Measurements from ENCODE around the gene TPRA1.

The TPRA1 gene

DNA sequence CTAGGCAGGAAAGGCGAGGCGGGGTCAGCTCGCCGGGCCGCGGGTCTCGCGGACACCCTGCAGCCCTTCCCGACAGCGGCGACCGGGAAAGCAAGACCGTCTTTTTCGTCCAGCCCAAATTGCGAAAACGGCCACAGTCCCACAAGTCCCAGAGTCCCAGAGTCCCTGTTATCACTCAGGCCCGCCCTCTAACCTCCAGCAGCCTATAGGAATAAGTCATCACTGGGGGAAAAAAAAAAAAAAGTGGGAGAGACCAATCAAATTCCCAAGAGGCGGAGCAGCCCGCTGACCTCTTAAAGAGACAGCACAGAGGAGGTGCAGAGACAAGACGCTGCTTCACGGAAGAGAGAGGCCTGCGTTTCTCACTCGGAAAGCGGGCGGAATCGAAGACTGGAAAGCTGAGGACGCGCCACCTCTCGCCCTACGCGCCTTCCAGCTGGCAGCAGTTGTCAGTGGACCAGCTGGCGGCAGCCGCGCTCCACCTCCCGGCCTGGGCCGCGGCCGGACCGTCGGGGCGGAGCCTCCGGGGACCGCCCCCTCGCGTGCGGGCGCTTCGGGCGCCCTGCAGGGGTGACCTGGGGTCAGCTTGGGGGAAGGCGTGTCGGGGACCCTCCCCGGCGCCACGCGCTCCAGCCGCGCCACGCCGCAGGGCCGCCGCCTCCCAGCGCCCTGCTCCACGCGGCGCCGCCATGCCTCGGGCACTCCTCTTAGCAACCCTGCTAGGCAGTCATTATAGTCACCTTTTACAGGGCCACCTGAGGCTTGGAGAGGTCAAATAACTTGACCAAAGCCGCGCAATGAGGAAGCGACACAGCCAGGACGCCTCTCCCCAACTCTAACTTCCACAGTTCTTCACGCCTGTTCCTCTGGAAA lies at the start of gene TPRA1:
TPRA1 (minus strand) TSS at position 141 of the 873 bp plus-strand sequence. CDS start 10,587 bp downstream, outside the sequence.
- DNase-seq = peak; percentile 86

DNA sequence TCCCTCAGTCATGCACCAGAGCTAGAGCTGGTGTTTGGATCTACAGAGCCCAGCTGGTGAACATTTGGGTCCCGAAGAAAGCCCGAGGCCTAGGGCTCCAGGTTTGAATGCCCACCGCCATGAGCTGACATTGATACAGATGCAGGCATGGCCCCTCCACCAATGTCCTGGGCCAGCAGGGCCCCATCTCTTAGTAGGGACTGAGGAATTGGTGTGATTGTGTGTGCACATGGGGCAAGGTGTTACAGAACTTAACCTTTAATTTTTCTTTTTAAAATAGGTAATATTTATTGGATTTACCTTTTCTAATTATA lies 49.5 kb upstream of the TPRA1 start:
- no peak for DNase-seq

DNA sequence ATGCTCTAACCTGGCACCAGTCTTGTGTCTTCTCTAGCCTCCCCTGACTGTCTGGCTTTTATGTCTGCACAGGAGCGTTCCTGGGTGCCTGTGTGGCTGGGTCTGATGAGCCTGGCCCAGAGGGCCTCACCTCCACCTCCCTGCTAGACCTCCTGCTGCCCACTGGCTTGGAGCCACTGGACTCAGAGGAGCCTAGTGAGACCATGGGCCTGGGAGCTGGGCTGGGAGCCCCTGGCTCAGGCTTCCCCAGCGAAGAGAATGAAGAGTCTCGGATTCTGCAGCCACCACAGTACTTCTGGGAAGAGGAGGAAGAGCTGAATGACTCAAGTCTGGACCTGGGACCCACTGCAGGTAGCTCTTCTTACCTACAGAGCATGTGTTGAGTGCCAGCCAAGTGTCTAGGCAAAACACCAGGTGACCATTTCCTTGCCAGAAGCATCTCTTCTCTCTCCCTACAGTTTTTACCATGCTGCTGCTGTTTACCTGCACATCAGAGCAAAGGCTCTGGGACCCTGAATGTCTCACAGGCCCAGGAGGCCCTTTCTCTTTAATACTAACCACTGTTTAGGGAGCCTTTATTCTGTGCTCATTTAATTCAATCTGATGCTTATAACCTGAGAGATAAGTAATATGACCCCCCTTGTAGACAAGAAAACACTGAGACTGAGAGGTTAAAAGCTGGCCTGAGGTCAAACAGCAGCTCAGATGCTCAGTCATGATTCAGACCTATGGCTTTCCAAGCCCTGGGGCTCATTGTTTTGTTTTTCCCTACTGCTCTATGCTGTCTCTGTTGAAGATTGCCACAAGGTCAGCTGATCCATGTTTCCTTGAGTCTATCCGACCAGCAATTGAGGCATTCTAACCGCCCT lies 48.9 kb upstream of the TPRA1 start:
- no peak for DNase-seq

DNA sequence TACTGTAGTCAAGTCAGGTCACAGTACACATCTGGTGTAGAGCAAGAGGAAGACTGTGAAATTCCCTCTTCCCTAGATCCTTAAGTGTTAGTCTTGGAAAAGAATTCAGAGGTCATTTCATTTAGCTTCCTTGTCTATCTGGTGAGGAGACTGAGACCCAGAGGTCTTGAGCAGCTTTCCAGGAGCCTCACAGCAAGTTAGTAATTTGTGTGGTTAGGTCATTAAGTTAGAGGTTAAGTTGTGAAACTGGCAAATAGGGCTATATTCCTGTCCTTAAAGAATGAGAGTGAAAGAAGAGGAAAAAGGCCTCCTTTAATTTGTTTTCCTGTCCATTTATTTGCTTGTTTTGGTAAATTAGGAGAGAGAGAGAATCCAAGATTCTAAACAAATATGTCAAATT lies 47.4 kb upstream of the TPRA1 start:
- no peak for DNase-seq

DNA sequence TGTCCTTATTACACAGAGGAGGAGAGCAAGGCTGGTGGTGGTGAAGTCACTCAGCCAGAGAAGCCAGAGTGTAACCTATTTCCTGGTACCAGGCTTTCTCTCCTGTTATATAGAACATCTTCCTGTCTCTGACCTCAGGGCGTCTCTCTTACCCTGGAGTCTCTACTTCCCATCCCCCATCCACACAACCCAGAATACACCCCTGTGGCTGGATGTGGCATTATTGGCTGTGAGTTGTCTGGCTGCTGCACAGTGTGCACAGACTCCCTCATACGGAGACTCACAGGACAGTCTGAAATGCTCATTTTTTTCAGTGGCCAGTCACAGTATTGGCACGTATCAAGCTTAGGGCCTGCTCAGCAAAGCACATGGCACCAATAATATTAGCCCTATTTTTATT lies 47.0 kb upstream of the TPRA1 start:
- no peak for DNase-seq

DNA sequence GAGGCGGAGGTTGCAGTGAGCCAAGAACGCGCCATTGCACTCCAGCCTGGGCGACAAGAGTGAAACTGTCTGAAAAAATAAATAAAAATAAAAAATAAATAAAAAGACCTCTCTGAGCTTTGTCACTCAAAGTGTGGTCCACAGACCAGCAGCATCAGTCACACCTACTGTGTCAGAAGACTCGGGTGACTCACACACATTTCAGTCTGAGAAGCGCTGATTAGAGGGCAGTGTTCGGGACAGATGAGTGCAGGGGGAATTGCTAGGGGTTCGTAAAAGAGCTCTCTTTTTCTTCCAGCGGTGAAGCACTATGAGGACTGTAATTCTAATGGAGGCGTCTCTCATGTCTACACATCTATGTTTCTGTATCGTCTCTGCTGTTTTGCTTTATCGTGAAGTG lies 44.1 kb upstream of the TPRA1 start:
- DNase-seq = no peak

DNA sequence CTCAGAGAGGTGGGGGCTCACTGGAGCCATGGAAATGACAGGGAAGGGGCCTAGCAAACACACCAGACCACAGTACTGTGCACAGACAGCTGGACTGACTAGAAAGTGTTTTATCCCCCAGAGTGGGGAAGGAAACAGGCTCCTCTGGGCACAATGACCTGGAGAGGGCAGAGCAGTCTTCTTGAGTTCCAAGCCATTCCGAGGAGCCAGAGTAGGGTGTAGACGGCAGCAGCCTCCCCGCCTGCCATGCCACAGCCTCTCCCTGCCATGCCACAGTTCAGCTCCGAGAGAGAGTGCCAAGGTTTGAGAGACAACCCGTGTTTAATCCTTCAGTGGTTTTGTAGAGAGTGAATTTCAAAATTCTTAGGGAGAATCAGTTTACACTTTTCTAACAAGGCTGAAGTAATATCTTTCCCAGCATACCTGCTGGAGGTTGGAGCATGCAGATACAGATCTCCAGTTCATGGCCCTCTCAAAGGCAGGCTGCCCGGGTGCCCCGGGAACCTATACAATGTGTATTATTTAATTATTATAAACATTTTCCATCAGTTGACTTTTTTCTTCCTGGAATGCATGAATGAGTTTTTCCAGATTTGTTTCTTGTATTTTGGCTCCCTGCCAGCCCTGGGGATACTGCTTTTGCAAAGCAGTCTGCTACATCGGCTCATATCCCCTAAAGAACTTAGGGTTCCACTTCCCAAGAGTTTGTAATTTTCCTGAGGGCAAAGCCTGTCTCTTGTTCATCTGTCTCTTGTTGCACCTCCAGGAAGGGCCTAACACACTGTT lies 41.7 kb upstream of the TPRA1 start:
- DNase-seq = no peak

DNA sequence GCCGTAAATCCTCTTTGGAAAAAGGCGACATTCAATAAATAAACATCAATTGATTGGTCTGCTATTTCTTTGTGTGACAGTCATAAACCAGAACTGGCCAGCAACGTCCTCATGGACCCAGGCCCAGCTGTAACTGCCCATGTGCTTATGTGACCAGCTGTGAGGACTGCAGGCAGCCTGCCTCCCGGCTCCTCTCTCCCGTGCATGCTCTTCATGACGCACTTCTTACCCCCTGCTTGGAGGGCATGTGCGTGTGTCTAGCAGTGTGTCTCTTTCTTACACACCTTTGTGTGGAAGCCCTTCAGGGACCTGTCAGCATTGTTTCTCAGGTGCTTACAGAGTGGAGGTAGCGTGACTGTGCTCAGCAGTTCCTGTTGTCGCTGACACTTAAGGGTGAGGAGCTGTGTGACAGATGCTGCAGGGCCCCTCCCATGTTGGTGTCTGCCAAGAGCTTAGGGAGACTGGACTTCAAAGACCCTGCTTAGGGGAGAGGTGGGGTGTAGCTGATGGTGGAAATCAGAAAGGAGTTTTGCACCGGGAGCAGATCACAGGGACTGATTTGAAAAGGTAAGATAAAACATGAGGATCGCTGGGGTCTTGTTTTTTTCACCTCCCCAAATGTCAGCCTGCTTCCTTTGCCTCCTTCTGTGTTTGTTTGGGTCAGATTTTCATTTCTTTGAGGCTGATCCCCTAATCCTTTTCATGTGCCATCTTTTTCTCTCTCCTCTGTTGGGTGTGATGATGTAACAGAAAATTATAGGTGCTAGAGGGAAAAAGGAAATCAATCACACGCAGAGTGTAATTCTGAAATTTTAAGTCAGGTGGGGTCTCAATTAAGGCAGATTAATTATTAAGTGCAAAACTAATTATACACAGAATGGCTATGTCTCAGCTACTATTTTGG lies 40.5 kb upstream of the TPRA1 start:
- no peak for DNase-seq

DNA sequence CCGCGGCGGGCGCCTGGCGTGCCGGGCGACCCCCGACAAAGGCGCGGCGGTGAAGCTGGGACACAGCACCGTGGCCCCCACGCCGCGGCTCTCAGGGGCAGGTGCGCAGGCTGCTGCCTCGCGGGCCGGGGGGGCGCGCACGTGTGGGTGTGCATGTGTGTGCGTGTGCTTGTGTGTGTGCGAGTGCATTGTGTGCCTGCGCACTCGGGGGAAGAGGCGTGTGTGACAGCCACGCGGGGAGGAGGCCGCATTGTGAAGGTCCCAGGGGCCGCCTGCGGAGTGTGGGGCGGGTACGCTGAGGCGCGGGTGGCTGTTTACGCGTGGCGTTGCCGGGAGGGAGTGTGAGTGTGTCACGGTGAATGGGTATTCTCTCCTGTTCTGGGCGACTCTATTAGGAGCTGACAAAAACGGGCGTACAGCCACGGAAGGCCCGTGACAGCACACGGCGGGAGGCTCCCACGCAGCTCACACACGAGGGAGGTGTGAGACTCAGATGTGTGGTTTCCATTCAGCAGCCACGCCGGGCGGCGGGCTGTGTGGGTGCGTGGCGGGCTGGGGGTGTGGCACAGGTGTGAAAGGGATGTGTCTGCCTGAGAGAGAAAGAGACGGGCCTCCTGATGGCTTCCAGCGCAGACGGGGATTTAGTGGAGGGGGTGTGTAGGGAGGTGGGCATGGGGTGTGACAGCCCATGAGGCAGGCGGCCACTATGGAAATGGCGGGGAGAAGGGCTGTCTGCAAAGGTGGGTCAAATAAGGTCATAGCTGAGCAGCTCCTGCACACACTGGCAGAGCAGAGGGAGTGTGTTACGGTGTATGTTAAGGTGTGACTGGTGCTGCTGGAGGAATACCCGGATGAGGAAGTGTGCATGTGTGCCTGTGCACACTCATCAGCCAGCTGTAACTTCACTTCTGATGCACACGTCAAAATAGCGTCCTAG lies 39.2 kb upstream of the TPRA1 start:
- no peak for DNase-seq

DNA sequence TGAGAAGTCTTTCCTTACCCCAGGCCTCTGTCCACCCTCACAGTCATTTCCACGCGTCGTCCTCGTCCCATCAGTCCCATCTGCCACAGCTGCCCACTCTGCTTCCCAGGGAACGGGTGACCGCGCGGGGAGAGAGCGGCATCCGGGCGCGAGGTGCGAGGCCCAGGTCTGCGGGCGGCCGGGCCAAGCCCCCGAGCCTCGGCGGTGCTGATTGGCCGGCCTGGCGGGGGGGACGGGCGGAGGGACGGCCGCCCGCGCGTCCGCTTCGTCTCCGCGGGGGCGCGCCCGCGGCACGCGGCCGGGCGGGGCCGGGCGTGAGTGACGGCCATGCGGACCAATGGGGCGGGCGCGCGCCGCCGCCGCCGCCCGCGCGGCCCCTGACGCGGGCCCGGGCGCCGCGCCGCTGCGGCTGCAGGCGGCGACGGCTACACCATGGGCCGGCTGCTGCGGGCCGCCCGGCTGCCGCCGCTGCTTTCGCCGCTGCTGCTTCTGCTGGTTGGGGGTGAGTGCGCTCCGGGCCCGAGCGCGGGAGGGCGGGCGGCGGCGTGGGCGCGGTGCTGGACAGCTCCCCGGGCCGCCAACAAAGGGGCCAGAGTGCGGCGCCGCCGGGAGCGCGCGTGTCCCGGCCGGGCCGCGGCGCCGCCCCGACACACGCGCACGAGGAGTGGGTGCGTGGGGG lies 38.4 kb upstream of the TPRA1 start, which contains the start of gene PODXL2:
PODXL2 (plus strand) TSS at position 398 of the 679 bp plus-strand sequence; CDS start at position 433, 35 bp downstream.
- no peak for DNase-seq

DNA sequence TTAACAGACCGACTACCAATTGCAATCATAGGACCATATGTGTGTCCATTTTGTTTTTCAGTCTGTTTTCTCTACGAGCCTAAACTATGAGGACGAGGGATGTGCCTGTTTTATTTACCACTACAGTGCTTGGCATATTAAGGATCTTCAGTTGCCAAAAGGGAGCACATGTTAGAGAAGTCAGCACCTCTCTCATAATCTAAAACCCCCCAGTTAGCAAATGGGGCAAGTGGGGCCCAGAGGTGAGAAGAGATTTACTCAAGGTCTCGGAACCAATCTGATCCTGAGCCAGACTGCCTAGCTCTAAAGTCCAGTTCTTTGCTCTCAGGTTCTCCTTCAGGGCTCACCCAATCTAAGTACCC lies 37.9 kb upstream of the TPRA1 start:
- DNase-seq = no peak

DNA sequence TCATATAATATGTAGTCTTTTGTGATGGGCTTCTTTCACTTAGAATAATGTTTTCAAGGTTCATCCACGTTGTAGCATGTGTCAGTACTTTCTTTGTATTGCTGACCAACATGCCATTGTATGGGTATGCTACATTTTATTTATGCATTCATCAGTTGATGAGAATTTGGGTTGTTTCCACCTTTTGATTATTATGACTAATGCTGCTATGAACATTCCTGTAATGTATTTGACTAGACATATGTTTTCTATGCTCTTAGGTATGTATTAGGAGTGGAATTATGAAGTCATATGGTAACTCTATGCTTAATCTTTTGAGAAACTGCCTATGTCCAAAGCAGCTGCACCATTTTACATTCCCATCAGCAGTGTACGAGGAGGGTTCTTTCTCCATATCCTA lies 35.3 kb upstream of the TPRA1 start:
- DNase-seq = no peak

DNA sequence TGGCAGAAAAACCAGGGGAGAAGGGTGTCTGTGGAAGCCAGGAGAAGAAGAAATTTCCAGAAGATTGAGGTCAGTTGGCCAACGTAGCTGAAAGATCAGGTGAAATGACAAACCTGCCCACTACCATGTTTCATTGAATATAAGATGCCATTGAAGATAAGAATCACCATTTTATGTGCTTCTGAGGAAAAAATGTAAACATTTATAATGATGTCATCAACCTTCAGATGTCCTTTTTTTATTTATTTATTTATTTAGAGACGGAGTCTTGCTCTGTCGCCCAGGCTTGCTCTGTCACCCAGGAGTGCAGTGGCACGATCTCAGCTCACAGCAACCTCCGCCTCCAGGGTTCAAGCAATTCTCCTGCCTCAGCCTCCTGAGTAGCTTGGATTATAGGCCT lies 33.5 kb upstream of the TPRA1 start:
- DNase-seq = no peak

DNA sequence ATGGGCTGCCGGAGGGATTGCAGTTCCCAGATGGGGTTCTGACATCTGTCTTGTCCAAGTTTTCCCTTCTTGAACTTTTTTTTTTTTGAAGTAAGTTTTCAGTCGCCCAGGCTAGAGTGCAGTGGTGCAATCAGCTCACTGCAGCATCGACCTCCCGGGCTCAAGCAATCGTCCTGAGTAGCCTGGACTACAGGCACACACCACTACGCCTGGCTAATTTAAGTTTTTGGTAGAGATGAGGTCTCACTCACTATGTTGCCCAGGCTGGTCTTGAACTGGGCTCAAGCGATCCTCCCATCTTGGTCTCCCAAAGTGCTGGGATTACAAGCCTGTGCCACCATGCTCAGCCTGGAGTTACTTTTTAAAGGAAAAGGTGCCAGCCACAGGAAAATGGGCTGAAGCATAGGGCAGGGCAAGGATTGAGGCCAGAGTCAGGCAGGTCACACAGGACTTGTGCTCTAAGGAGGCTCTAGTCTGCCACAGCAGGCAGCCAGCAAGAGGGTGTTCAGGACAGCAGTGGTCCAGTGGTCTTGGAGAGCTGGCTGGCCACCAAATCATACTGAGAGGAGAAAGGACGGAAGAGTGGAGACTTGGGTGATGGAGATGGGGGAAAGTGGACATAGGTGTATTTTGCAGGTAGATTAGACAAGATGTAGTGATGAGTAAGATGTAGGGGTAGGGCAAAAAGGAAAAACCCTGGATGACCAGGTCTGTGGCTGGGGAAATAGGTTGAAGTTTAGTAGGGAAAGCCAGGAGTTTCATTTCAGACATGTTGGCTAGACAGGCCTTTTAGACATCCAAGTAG lies 32.4 kb upstream of the TPRA1 start:
- no peak for DNase-seq

DNA sequence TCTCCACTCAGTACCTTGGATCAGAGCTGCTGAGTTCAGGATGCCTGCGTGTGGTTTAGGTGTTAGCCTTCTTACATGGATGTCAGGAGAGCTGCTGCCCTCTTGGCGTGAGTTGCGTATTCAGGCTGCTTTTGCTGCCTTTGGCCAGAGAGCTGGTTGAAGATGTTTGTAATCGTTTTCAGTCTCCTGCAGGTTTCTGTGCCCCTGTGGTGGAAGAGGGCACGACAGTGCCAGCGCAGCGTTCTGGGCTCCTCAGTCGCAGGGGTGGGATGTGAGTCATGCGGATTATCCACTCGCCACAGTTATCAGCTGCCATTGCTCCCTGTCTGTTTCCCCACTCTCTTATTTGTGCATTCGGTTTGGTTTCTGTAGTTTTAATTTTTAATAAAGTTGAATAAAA lies 31.5 kb upstream of the TPRA1 start:
- DNase-seq = no peak

DNA sequence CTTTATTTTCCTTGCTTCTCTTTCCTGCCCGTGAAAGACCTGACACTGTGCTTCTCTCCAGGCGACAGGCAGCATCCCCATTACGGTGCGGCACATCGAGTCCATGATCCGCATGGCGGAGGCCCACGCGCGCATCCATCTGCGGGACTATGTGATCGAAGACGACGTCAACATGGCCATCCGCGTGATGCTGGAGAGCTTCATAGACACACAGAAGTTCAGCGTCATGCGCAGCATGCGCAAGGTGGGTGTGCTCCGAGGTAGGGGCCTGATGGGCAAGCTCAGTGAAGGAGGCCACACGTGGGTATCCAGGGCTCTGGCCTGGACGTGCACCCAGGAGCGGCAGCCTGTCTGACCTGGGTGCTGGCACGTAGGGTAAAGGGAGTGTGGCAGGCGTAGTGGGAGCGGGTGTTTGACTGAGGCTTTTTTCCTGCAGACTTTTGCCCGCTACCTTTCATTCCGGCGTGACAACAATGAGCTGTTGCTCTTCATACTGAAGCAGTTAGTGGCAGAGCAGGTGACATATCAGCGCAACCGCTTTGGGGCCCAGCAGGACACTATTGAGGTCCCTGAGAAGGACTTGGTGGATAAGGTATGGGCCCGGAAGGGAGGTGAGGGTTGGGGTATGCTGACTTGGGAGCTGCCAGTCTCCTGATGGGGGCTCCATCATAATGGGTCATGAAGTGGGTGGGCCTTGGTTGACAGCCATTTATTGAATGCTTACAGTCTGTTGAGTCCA lies 30.3 kb upstream of the TPRA1 start:
- DNase-seq = no peak

DNA sequence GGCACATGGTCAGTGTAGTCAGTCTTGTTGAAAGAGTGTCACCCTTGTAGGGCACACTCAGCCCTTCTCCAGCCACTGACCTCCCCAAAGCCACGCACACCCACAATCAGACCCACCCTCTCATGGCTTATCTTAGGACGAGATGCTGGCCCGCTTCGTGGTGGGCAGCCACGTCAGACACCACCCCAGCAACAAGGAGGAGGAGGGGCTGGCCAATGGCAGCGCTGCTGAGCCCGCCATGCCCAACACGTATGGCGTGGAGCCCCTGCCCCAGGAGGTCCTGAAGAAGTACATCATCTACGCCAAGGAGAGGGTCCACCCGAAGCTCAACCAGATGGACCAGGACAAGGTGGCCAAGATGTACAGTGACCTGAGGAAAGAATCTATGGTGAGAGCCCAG lies 28.4 kb upstream of the TPRA1 start:
- DNase-seq = no peak

DNA sequence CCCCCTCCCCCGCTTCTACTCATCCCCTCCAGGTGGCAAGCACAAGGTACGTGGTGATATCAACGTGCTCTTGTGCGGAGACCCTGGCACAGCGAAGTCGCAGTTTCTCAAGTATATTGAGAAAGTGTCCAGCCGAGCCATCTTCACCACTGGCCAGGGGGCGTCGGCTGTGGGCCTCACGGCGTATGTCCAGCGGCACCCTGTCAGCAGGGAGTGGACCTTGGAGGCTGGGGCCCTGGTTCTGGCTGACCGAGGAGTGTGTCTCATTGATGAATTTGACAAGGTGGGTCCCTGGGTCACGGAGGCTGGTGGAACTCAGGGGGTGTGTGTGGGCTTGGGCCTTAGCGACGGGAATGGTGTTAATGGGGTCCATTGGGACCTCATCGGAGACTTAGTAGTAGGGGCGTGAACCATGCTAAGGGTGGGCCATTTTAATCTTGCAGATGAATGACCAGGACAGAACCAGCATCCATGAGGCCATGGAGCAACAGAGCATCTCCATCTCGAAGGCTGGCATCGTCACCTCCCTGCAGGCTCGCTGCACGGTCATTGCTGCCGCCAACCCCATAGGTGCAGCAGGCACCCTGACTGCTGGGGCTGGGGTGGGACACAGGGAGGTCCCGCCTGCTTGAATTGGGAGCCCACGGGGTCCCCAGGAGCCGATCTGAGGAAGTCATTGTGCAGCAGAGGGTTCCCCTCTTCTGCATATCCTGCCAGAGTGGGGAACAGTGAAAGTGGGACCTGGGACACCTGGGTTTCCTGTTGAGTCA lies 26.5 kb upstream of the TPRA1 start:
- DNase-seq = no peak
